Fibroblast of skin of right biceps (primary cell): ENCODE data around the gene OR4S1.
"Not testable (repeated sequence)": the region's sequence is repeated elsewhere in the genome, so short reads cannot be mapped to it uniquely, and the experiment has no call there.

ENCODE experiments used
- DNase-seq: peaks from one replicate; pipeline ENCODE4 v3.0.0-alpha.2; 2013

The OR4S1 gene, protein sequence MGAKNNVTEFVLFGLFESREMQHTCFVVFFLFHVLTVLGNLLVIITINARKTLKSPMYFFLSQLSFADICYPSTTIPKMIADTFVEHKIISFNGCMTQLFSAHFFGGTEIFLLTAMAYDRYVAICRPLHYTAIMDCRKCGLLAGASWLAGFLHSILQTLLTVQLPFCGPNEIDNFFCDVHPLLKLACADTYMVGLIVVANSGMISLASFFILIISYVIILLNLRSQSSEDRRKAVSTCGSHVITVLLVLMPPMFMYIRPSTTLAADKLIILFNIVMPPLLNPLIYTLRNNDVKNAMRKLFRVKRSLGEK

DNA sequence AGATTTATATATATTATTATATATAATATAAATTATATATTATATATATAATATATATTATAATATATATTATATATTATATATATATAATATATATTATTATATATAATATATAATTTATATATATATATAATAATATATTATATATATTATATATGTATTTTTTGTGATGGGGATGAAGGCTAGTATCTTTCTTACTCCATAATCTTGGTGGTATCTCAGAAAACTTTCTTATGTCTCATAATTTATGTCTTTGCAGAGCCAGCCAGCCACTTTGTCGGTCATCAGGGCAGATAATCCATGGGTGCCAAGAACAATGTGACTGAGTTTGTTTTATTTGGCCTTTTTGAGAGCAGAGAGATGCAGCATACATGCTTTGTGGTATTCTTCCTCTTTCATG, at the start of gene OR4S1:
Gene OR4S1, plus strand, starts transcription at position 301 of the 400 bp plus-strand sequence. Its CDS starts 0 bp downstream, at position 301.
- DNase-seq = no peak

DNA sequence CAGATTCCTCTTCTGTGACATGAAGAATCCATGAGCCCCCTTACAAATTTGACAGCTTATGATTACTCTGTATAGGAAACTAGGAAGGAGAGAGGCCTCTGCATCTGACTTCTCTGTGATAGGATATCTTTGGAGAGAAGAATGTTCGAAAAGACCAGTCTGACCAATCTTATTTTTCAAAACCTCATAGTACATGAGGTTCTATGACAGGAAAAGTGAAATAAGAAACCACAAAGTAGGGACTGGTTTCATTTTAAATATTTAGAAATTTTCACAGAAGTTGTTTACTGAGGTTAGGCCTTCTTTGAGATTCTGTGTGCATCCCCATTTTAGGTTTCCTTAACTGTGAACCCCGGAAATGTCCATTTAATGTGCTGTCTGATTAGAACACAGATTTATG, 44.4 kb upstream of the OR4S1 start:
- DNase-seq = no peak

DNA sequence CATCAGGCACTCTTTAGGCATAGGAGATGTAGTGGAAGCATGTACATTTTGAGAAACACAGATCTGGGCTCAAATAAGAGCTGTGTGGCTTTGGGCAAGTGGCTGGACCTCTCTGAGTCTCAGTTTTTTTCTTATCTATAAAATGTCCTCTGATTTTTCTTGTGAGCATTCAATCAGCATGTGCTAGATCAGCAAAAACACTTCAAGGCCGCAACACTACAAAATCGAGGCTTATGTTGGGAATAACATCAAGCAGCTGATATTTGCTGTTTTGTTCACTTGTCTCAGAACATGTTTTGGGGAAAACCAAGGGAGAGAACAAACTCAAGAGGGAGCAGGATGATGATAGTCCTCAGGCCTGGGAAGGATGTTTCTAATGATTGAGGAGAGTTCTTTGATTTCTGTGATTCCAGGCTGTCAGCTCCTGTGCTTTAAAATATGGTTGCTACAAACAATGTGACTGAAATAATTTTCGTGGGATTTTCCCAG, 42.6 kb upstream of the OR4S1 start, which contains the start of gene OR4X1:
Gene OR4X1, plus strand, starts transcription at position 439 of the 489 bp plus-strand sequence. Its CDS starts 0 bp downstream, at position 439.
- no peak for DNase-seq

DNA sequence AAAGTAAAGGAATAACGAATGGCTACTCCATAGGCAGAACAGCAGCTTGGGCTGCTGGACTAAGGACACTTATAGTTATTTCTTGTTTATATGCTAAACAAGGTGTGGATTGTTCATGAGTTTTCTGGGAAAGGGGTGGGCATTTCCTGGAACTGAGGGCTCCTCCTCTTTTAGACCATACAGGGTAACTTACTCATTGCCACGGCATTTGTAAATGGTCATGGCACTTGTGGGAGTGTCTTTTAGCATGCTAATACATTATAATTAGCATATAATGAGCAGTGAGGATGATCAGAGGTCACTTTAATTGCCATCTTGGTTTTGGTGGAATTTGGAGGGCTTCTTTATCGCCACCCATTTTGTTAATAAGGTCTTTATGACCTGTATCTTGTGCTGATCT, 35.4 kb upstream of the OR4S1 start:
- no peak for DNase-seq

DNA sequence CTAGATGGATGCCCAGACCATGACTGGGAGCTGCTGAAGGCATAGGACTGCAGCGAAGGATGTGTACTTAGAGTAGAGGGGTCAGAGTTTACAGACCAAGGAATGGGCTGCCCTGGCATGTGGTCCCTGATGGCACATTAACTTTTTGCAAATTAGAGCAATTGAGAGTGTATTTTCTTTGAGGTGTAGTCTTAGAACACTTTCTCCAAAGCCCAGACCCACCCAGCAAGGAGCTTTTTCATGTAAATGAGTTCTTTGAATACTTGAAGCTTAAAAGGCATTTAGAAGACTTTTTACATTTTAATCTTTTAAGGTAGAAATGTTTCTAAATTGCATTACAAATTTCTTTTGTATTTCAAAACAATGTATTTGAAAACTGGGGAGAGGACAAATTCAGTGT, 33.4 kb upstream of the OR4S1 start:
- DNase-seq = no peak

DNA sequence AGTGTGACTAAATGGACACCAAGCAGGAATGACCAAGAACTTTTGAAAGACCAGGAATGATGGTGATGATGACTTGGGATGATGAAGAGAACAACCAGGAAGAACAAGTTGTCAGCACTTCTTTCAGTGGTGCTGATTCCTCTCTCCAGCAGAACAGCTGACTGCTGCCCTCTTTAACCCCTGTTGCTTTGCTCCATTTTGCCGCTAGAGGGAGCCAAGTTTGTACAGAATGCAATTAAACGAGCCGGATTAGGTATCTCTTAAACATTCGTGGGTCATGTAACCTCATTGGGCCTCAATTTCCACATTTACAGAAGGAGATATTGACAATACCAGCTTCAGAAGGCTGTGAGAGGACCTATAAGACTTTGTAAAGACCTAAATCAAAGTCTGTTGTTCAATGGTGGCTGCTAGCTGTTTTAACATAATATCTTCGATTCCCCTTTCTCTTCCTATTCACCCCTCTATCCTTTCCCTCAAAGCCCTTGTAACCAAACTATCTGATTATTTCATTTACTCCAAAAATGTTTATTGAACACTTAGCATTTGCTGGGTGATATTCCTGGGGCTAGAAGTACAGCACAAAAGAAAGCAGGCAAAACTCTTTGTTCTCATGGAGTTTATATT, 1.9 kb downstream of the OR4S1 start:
- DNase-seq = peak; percentile 11

DNA sequence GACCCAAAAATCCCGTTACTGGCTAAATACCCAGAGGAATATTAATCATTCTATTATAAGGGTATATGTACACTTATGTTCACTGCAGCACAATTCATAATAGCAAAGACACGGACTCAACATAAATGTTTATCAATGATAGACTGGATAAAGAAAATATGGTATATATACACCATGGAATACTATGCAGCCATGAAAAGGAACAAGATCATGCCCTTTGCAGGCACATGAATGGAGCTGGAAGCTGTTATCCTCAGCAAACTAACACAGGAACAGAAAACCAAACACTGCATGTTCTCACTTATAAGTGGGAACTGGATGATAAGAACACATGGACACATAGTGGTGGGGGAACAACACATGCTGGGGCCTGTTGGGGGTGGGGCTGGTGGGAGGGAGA, 7.6 kb downstream of the OR4S1 start:
- DNase-seq = not testable (repeated sequence)

DNA sequence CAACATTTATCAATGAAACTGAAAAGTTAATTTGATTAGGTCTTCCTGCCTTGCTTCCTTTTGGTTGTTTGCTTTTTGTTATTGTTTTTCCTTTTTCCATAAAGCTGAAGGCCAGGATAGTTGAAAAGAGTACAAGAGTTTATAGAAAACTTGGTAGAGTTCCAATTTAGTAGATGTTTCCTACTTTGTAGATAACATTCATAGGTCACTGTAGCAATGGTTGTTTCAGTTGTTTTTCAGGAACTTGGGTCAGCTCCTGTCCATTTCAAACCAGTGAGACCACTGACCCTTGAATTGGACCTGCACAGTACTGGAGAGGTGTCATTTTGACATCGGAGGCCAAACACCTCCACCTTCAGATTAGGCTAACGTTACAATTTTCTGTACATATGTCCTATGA, 13.8 kb downstream of the OR4S1 start:
- DNase-seq = not testable (repeated sequence)

DNA sequence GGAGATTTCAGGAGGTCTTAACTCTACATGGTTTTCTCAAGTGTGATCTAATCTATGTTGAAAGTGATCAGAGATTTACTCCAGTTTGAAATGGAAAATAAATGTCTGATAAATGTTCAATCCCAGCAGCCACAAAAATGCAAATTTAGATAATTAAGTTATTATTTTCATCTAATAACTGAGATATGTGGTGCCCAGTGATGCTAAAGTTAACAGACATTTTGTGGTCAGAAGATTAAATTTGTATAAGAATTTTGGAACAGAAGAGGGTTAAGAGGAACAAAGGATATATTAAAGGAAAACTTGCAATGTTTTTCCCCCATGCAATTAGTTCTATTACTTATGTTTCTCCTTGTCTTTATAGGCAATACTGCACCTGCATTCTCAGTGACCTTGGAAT, 18.6 kb downstream of the OR4S1 start, which contains the start of gene OR4C3:
Gene OR4C3, plus strand, starts transcription at position 301 of the 400 bp plus-strand sequence. CDS start 102 bp downstream, outside the sequence.
- DNase-seq = not testable (repeated sequence)

DNA sequence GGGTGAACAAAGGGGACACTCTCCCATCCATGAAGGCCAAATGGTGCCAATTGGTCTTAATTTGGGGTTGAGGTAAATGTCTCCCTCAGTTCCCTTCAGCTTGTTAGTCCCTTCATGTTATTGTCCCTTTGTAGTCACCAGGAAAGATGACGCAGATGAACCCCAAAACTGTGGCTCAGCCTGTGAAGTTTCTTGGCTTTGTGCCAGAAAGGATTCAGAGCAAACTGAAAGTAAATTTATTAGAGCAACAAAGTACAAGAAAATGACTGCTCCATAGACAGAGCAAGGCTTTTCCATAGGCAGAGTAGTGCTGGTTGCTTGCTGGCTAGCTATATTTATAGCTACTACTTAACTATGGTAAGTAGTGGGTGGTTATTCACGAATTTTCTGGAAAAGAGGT, 35.4 kb downstream of the OR4S1 start:
- no peak for DNase-seq

DNA sequence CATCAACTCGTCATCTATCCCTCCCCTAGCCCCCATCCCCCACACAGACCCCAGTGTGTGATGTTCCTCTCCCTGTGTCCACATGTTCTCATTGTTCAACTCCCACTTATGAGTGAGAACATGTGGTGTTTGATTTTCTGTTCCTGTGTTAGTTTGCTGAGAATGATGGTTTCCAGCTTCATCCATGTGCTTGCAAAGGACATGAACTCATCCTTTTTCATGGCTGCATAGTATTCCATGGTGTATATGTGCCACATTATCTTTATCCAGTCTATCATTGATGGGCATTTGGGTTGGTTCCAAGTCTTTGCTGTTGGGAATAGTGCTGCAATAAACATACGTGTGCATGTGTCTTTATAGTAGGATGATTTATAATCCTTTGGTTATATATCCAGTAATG, 36.5 kb downstream of the OR4S1 start:
- DNase-seq = not testable (repeated sequence)

DNA sequence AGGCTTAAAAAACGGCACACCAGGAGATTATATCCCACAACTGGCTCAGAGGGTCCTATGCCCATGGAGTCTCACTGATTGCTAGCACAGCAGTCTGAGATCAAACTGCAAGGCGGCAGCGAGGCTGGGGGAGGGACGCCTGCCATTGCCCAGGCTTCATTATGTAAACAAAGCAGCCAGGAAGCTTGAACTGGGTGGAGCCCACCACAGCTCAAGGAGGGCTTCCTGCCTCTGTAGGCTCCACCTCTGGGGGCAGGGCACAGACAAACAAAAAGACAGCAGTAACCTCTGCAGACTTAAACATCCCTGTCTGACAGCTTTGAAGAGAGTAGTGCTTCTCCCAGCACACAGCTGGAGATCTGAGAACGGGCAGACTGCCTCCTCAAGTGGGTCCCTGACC, 40.3 kb downstream of the OR4S1 start:
- DNase-seq = not testable (repeated sequence)

DNA sequence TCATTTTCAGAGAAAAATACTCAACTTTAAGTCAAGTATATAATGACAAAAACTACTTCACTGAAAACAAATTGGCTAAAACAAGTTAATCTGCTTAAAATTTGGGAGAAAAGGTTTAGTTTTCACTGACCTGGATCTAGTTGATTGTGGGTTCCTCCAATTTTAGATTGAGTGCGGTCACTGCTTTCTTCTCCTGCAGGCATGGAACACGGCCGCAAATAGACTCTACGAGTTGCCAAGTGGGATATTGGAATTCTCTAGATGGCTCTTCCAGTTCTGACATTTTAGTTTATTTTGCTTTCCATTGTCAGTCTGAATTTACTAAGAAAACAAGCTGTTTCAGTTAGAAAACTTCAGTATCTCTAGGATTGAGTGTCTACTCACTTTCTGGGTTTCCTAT, 48.0 kb downstream of the OR4S1 start:
- no peak for DNase-seq

DNA sequence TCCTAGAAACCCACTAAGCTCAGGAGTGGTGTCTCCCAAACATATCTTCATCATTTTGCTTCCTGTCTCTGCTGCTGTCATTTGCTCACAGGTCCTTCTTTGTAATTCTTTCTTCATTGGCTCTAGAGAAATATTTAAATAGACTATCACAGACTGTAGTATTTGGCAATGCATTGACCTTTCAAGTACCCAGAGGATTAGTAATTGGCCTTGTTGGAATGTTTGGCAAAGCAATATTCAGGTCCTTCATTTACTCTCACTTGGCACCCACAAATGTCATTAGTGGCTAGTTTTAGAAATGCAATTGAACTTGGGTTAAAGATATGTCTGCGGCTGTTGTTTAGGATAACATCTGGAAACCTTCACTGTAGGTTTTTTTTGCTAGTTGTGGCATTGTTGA, 48.7 kb downstream of the OR4S1 start:
- no peak for DNase-seq
